Stimulated activated CD4-positive, alpha-beta T cell treated with anti-CD3 and anti-CD28 coated beads, Interleukin-12 subunit alpha, Interleukin-12 subunit beta, amount 100 ng/mL, for 24 hours (primary cell): ENCODE data around the gene EMD.
"Not testable (repeated sequence)": the region's sequence is repeated elsewhere in the genome, so short reads cannot be mapped to it uniquely, and the experiment has no call there.

Experiments
- DNase-seq, 2 experiments: peaks; one replicate each; pipeline ENCODE4 v3.0.0-alpha.2; 2020; ENCODE audit warnings: low read depth in 2 of 2

EMD gene

DNA sequence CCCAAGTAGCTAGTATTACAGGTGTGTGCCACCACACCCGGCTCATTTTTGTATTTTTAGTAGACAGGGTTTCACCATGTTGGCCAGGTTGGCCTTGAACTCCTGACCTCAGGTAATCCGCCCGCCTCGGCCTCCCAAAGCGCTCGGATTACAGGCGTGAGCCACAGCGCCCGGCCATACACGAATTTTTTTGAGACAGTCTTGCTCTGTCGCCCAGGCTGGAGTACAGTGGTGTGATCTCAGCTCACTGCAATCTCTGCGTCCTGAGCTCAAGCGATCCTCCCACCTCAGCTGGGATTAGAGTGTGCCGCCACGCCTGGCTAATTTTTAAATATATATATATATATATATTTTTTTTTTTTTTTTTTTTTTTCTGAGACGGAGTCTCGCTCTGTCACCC, 17.3 kb downstream of the EMD start:
- not testable (repeated sequence) for DNase-seq

DNA sequence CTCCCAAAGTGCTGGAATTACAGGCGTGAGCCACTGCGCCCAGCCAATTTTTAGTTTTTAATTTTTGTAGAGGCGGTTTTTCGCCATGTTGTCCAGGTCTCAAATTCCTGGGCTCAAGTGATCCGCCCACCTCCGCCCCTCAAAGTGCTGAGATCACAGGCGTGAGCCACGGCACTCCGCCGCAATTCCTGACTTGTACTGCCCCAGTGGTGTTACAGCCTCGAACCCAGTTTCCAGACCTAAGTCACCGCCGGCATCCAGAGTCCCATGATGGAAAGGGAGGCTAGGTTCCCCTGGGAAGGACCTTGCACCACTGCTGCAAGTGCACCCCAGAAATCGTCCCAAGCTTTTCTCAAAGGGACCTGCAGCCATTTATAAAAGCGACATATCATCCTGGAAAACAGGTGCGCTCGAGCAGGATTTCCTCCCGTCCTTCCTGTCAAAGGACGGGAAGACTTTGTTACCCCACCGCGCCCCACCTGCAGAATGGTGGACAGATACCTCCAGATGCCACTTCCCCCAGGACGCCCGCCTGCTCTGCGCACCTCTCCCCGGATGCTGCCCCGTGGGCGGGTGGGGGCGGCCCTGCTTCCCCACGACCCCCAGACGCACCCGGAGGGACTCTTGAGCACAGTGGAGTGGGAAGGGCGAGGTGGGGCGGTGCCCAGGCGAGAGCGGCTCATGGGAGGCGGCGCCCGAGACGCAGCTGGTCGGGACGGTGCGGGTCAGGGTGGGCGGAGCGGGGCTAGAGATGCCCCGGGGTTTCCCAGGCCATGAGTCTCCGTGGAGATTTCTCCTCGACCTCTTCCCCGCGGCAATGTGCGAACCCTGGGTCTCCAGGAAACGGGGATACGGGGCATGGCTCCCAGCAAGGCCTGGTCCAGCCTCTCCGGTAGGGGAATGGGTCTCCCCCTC, 18.1 kb downstream of the EMD start:
- DNase-seq: peak; percentile 52 to 64

DNA sequence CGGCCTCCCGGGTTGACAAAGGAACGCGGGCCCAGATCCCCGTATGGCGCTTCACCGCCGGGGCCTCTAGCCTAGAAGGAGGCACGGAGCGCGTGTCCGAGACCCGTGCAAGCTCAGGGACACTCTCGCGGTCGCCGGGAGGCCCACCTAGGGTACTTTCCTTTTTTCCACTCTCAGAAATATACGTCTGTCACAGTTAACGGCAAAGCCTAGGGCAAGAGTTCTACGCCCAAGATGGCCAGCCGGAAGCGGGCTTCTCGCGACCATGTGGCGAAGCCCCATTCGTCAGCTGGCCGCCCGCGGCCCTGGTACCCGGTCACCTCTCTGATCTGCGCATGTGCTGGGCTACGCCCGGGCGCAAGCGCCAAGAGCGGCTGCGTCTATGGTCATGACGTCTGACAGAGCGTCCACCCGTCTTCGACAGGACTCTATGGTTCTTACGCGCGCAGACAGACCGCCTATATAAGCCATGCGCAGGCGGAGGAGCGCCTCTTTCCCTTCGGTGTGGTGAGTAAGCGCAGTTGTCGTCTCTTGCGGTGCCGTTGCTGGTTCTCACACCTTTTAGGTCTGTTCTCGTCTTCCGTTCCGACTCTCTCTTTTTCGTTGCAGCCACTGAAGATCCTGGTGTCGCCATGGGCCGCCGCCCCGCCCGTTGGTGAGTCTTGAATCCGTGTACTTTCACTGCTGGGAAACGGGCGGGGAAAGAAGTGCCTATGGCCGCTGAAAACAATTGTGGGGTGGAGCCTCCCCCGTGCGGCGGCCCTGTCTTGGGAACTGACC, 19.0 kb downstream of the EMD start, which contains the start of gene RPL10:
TSS of gene RPL10 (plus strand) at position 490 of the 780 bp plus-strand sequence. CDS start at position 633, 143 bp downstream.
- DNase-seq: peak; percentile 81 to 82

DNA sequence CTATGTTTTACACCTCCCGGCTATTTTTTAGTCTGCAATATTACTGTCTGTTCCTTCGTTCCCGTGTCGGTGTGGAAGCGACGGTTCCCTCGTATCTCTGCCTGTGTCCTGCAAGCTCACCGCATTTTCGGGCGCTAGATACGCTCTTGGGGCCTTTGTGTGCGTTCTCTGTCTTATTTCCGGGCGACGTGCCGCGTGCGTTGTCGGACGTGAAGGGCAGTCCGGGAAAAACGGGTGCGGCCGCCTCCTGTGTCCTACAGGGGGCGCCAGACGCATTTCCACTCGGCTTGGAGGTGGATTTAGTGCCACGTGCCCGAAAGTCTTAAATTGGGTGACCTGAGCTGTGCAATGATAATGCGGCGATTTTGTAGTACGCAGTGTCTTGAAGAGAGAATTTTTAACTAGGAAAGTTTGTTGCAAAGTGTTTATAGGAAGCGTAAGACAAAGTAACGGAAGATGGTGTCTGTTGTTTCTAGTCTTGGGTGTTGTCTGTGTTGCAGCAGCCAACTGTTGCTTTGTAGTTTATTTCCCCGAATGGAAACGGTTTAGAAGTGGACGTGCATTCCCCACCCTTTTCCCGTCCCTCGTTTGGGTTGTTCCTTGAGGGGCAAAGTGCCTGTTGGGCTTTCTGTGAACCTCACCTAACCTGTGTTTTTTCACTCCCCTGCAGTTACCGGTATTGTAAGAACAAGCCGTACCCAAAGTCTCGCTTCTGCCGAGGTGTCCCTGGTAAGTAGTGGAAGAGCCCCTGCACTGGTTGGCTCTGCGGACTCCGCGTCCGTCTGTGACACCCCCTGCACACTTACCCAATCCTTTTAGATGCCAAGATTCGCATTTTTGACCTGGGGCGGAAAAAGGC, 19.8 kb downstream of the EMD start:
- peak; percentile 50 to 65 for DNase-seq

DNA sequence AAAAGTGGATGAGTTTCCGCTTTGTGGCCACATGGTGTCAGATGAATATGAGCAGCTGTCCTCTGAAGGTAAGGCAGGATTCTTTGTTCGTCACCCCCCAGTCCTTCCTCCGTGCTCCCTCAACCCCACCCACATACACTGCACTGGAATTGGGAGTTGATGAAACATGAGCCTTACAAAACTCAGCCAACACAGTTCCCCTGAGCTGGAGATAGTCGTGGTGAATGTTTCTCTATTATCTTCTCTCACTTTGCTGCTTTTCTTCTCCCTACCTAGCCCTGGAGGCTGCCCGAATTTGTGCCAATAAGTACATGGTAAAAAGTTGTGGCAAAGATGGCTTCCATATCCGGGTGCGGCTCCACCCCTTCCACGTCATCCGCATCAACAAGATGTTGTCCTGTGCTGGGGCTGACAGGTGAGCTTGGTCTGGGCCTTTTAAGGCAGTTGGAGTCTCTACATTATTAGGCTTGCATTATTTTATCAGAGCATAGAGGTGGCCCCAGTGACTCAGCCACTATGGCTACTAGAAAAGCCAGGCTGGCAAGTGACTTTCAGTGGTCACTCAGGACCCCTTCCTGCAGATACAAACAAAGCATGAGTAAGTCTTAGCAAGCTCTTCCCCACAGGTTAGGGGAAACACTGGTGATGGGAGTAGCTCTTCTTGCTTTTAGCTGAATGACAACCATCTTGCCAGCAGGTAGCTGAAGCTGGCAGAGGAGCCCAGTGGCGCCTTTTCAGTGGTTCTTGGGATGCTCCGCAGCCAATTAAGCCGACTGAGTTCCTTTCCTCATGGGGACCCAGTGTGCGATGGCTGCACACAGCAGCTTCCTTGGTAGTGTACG, 20.7 kb downstream of the EMD start:
- DNase-seq: no peak

DNA sequence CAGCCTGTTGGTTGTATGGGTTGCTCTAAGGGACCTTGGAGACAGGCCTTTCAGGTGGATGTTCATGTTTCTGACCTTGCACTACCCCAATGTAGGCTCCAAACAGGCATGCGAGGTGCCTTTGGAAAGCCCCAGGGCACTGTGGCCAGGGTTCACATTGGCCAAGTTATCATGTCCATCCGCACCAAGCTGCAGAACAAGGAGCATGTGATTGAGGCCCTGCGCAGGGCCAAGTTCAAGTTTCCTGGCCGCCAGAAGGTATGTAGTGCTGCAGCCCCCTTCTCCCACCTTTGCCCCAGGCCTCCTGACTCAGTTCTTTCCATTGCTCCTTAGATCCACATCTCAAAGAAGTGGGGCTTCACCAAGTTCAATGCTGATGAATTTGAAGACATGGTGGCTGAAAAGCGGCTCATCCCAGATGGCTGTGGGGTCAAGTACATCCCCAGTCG, 21.3 kb downstream of the EMD start:
- DNase-seq: not testable (repeated sequence)

DNA sequence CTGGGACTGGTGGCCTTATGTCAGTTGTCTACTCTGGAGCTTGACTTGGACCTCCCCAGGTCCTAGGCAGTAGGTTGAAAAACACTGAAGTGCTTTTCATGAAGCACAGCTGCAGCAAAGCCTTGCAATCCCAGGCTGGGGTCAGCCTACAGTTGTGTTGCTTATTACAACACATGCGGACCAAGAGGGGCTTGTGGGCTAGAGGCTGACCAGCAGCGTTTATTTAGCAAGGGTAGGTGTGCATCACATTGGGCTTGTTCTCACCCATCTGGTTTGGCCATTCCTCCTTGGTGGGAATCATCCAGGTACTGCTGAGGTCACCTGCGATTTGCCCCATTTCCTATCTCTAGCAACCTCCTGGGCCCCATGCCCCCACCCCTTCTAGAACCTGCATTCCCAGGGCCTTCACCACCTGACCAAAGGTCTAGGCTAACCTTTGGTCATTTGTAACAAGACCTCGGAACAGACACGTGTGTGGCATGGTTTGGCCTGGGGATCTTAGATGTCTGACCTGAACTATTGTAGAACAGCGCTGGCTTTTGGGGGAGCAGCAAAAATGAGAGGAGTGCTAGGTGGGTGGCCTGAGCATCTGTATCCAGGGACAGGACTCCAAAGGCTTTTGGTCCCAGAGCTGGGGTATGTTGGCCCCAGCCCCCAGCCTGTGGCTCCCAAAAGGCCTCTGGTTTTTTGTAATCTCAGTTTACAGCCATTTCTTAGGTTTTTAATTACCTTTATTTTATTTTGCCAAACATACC, 22.1 kb downstream of the EMD start:
- DNase-seq: no peak

DNA sequence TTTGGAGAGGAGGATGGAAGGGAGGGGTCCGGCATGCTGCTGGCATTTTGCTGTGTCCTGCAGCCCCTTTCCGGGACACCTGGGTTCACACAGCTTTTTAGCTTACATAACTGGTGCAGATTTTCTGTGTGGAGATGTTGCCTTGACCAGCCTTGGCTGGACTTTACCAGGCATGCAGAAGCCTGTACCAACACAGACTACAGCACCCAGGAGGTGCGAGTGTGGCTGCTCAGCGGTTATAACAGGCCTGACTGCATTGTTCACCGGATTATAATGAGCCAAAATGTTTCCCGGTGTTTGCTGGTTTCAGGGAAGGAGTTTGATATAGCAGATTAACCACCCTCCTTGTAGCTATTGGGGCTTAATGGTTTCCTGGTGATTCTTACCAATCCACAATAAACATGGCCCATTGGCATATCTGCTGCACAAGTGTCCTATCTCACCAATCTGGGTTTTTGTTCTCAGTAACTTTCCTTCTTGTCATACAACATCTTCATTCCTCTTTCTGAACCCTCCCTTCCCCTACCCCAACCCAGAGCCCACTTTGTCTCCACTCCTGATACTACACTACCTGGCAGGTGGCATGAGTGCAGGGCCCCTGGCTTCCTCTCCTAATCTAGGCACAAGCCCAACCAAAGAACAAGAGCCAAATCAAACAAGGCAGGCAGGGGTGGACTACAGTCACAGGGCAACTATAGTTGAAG, 23.0 kb downstream of the EMD start:
- DNase-seq: no peak

DNA sequence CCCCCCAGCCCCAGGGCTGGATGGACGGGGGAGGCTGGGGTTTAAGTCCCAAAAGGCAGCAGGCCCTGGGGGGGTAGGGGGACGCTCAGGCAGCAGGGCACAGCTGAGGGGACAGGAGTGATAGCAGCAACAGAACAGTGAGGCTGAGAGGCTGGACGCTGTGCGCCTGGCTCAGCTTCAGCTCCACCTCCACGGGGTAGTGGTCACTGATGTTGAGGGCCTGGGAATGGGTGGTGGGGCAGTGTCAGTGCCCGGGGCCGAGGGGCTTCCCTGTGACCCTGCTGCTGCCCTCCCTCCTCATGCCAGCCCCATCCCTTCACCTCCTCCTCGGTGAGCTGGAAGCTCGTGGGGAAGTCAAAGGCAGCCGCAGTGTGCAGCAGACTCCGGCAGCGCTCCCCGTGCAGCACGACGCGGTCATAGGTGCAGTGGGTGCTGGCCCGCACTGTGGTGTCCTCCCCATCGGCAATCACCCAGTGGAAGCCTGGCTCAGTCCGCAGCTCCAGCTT, 23.6 kb downstream of the EMD start:
- DNase-seq: no peak

DNA sequence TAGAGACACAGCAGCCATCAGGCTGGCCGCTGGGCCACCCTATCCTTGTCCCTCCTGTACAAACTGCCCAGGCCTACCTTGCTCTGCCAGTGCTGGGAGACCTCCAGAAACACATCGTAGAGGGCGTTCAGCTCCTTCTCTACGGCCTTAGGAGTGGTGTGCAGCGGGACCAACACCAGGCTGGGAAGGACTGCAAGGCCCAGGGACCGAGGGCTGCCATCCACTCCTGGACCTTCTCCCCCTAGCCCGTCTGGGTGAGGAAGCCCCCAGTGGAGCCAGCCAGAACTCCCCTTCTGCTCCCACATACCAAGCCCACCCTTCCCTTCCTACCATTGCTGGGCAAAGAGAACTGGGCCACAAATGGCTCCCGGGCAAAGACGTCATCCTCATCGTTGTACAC, 24.1 kb downstream of the EMD start:
- no peak for DNase-seq

DNA sequence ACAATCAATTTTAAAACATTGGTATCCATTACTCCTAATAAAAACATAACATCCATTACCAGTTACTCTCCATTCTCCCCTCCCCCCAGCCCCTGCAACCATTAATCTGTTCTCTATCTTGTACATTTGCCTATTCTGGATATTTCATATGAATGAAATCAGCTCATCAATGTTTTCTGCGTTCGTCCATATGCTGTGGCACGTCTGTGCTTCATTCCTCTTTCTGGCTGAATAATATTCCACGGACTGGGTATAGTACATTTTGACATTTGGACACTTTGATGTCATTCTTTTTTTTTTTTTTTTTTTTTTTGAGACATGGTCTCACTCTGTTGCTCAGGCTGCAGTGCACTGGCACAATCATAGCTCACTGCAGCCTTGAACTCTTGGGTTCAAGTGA, 24.8 kb downstream of the EMD start:
- no peak for DNase-seq

DNA sequence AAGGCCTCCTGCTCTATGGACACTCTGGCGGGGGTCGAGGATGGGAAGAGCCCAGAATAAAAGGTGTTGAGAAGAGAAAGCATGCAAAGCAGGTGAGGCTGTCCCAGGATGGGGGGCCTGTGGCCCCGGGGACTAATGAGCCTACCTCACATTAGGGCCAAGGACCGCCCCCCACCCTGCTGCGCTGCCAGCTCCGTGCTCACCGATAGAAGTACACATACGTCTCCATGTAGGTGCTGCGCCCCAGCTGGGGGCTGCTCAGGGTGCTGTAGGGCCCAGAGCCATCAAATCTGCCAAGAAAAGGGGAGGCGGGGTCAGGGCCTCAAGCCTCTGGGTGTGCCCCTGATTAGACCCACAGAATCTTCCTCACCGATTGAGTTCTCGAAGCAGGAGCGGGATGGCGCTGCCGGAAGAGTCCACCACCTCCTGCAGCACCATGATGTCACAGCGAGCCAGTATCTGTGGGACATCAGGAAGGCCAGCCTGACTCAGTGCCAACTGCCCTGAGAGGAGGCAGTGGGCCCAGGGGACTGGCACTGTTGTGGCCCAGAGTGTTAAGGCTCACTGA, 25.6 kb downstream of the EMD start:
- no peak for DNase-seq

DNA sequence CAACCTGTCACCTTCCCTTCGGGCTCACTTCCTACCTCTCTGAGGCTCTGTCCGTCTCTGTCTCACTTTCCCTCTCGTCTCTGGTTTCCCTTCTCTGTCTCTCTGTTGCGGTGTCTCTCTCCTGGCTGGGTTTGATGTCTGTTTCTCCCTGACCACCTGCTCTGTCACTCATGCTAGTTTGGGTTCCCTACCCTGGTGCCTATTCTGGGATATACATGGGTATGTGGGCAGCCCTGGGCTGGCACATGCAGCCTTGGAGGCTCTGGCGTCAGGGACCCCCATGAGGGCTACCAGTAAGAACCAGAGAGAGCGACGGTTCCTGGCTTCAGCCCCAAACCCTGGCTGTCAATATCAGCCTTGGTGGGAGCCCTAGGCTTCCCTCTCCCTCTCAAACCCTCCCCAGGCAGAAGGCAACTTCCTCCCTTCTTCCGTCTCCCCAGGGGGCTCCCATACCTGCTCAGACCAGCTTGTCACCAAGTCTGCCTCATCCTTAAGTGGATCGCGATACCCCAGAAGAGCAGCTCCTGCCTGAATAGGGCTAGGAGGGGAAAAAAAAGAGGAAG, 29.6 kb downstream of the EMD start:
- DNase-seq: no peak

DNA sequence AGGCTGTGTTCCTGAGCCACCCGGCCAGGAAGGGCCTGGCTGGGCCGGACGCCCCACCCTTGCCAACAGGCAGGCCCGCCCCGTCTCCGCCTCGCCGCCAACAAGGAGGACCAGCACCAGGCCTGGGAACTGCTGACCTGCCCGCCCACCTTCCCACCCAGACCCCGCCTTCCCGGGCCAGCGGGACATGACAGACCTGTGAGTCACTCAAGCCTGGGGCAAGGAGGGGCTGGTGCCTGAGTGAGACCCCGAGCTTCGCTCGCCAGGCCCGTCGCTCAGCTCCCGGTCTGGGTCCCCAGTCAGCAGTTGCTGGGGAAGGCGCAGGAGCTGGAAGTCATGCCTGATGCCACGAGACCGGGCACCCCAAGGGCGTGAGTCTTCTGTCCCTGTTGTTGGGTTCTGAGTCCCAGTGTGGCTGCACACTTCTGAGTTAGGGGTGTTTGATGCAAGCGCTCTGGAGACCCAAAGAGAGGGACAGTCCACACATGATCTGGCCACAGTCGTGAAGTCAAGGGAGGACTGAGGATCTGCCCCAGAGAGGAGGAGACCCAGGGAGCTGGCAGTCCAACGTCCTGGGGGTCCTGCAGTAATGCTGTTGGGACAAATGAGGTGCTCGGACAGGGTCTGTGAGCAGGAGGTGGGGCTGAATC, 30.3 kb downstream of the EMD start, which contains the start of gene DNASE1L1:
TSS of gene DNASE1L1 (minus strand) at position 33 of the 650 bp plus-strand sequence. CDS start 3,686 bp downstream, outside the sequence.
- DNase-seq: no peak

DNA sequence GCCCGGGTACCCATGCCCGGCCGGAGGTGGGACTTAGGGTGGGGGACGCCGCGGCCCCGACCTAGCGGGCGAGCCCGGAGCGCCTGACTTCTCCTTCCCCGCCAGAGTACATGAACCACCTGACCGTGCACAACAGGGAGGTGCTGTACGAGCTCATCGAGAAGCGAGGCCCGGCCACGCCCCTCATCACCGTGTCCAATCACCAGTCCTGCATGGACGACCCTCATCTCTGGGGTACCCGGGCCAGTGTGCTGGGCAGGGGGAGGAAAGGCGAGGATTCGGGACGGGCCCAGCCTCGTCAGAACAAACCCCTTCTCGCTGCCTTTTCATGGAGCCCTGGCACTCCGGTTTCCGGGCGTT, 32.9 kb downstream of the EMD start:
- peak in 1 of 2 experiments; percentile 40 for DNase-seq

DNA sequence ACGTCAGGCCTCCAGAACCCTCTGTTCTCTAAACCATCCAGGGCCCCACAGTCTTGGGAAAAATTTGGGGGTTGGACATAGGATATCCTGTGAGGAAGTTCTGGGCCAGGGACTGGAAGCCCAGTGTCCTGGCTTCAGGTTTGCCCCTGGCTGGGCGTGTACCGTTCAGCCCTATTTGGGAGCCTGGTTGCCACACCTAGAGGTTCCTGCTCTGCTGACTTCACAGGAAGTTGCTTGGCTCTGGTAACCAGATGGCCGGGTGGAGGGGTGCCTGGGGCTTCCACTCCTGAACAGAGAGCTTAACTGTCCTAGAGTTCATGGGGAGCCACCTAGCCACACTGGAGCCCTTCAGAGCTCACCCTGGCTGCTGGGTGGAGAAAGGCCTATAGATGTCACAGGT, 33.4 kb downstream of the EMD start:
- DNase-seq: no peak

DNA sequence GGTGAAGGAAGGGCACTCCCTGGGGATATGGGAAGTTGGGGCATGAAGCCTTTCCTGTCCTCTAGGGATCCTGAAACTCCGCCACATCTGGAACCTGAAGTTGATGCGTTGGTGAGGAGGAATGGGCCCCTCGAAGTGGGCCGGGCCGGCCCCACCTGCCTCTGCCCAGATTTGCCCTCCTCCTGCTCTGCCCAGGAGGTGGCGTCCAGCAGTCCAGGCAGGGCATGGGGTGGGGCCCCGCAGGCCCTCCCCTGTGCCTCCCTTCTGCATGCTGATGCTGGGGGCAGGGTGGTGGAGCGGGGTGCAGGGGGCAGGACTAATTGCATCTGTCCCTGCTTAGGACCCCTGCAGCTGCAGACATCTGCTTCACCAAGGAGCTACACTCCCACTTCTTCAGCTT, 34.0 kb downstream of the EMD start:
- no peak for DNase-seq

DNA sequence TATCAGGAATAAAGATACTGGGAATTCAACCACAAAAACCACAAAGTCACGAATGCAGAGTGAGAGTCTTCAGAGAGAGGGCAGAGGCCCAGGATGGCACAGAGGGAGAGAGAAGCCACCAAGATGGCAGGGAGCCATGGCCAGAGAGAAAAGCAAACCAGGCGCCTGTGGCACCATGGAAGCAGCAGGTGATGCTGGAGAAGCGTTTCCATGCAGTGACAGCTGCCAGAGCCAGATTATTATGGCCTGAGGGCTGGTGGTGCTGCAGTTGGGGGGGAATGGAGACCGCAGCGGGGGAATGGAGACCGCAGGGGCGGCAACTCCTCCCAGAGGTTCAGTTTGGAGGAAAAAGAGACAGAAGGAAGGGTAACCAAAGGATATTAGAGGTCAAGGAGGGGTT, 38.1 kb downstream of the EMD start:
- no peak for DNase-seq
